ENCODE data around the gene ANXA2. TPM values are rescaled to one million over a fixed set of nuclear protein-coding genes. Genes with fewer than 3 reads are reported as not detected.

ANXA2 gene
- total and polyA plus RNA-seq, 2 experiments from 2014 or later, result 4,692 to 6,052 TPM

DNA sequence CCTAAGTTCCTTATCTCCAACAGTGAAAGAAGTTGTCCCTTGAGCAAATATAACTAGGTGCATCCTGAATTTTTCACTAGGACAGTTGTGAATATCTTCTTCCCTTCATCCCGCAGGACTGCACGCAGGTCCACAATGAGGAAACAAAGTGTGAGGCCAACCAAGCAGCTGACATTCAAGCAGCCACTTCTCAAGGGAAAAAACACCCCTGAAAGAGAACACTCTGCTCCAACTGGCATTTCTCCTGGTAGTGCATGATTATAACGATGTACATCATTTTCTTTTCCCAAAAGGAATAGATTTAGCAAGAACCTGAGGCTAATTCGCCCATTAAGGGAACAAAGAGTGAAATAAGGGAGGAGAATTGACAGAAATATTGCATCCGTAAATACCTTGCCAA, 74.5 kb downstream of the ANXA2 start:
- no peaks in the 10 kb centered on the region for H3K9me3 ChIP-seq (ENCODE audit: low read depth)
- H3K4me3 ChIP-seq, result no peak overlapping the region
- H3K27me3 ChIP-seq (replicated peaks; ENCODE audit: insufficient read depth), result peaks cover 32% of the 10 kb centered on the region
- TF ChIP-seq EZH2 (IDR thresholded peaks at IDR 0.05; ENCODE audit: insufficient read depth, poor library complexity, severe bottlenecking), result no peak
- no peak for TF ChIP-seq EZH2phosphoT487 (IDR thresholded peaks at IDR 0.05; ENCODE audit: insufficient read depth, low read depth)
- no peak overlapping the region for H3K9ac ChIP-seq
- 4 to 13% methylated on average over 5 of the region's 5 CpGs for WGBS, 2 experiments (ENCODE audit: low coverage in 1 of 2, low lambda C conversion rate in 2 of 2, missing lambda C conversion rate in 2 of 2)
- H3K79me2 ChIP-seq (ENCODE audit: insufficient read depth), result no peaks in the 10 kb centered on the region
- no peaks in the 10 kb centered on the region for H3K36me3 ChIP-seq (ENCODE audit: low read depth)
- no peak overlapping the region for H3K4me2 ChIP-seq (ENCODE audit: unreplicated experiment)
- H2AFZ ChIP-seq, result no peak overlapping the region
- no peak for DNase-seq
- H3K4me1 ChIP-seq (ENCODE audit: insufficient read depth), result no peaks in the 10 kb centered on the region
- in situ Hi-C loops (cut with MboI), result no loop called here
- no peaks in the 10 kb centered on the region for H3F3A ChIP-seq (ENCODE audit: insufficient read depth)
- H3K27ac ChIP-seq, result no peak overlapping the region
- H3K9me2 ChIP-seq (ENCODE audit: insufficient read depth), result no peaks in the 10 kb centered on the region
- no peaks in the 10 kb centered on the region for H4K20me1 ChIP-seq (ENCODE audit: insufficient read depth)

DNA sequence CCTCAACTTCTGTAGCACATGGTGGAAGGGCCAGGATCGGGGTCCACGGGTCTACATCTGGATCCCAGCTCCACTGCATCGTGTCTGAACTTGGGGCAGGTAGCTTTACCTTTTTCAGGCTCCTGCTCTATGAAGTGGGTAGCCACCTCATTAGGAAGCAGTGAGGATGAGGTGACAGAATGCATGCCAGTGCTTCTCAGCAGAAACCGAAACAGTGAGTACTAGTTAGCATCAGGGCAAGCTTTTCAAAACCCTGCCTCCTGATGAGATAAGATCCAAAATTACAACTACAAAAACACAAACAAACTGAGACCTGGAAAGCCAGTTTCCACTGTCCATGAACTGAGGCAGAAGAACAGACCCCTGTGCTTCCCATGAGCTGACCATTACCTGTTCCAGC, 77.4 kb downstream of the ANXA2 start:
- Histone ChIP-seq H2AFZ (no peak overlapping the region), H3K9me3 (ENCODE audit: low read depth) (no peaks in the 10 kb centered on the region), H3K27me3 (replicated peaks; ENCODE audit: insufficient read depth) (peaks cover 39% of the 10 kb centered on the region), H4K20me1 (ENCODE audit: insufficient read depth) (no peaks in the 10 kb centered on the region), H3K36me3 (ENCODE audit: low read depth) (no peaks in the 10 kb centered on the region), H3K9me2 (ENCODE audit: insufficient read depth) (no peaks in the 10 kb centered on the region), H3F3A (ENCODE audit: insufficient read depth) (no peaks in the 10 kb centered on the region), H3K9ac (no peak overlapping the region), H3K79me2 (ENCODE audit: insufficient read depth) (no peaks in the 10 kb centered on the region), H3K4me3 (no peak overlapping the region), H3K4me2 (ENCODE audit: unreplicated experiment) (no peak overlapping the region), H3K4me1 (ENCODE audit: insufficient read depth) (no peaks in the 10 kb centered on the region), H3K27ac (no peak overlapping the region)
- TF ChIP-seq EZH2phosphoT487 (IDR thresholded peaks at IDR 0.05; ENCODE audit: insufficient read depth, low read depth) (no peak), EZH2 (IDR thresholded peaks at IDR 0.05; ENCODE audit: insufficient read depth, poor library complexity, severe bottlenecking) (no peak)
- DNase-seq, result no peak
- in situ Hi-C loops (cut with MboI), result no loop called here
- 63 to 66% methylated on average over 4 of the region's 4 CpGs for WGBS, 2 experiments (ENCODE audit: low coverage in 1 of 2, low lambda C conversion rate in 2 of 2, missing lambda C conversion rate in 2 of 2)

DNA sequence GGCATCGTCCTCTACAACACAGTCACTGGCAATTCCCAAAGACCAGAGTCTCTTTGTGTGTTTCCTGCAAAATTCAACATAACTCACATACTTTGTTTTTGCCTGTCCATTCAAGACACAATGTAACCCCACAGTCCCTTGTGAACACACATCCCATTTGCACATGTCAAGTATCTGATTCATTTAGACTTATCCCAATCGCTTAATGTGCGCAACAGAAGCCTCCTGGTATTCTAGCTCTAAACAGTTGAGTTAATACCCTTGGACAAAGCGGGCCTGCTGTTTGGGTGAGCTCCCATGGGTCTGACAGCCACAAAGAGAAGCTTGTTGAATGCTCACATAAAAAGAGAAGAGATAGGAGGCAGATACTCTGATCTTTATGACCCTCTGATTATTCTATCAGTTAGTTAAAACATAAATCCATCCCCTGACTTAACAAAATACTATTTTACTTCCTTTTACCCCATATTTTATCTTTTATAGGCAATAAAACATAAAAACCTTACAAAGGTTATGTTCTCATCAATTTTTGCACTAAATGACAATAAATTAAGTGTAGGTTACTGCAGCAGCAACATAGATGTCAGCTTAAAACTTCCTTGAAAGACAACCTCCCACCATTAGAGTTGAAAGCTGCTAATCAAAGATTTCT, 79.4 kb downstream of the ANXA2 start:
- Histone ChIP-seq H3K4me1 (ENCODE audit: insufficient read depth) (no peaks in the 10 kb centered on the region), H2AFZ (no peak overlapping the region), H3K4me2 (ENCODE audit: unreplicated experiment) (no peak overlapping the region), H3F3A (ENCODE audit: insufficient read depth) (no peaks in the 10 kb centered on the region), H3K27ac (no peak overlapping the region), H3K9me3 (ENCODE audit: low read depth) (no peaks in the 10 kb centered on the region), H3K36me3 (ENCODE audit: low read depth) (no peaks in the 10 kb centered on the region), H4K20me1 (ENCODE audit: insufficient read depth) (no peaks in the 10 kb centered on the region), H3K79me2 (ENCODE audit: insufficient read depth) (no peaks in the 10 kb centered on the region), H3K27me3 (replicated peaks; ENCODE audit: insufficient read depth) (peaks cover 32% of the 10 kb centered on the region), H3K9ac (no peak overlapping the region), H3K9me2 (ENCODE audit: insufficient read depth) (no peaks in the 10 kb centered on the region), H3K4me3 (no peak overlapping the region)
- TF ChIP-seq EZH2 (IDR thresholded peaks at IDR 0.05; ENCODE audit: insufficient read depth, poor library complexity, severe bottlenecking) (no peak), EZH2phosphoT487 (IDR thresholded peaks at IDR 0.05; ENCODE audit: insufficient read depth, low read depth) (no peak)
- DNase-seq, result no peak
- 91 to 97% methylated on average over 4 of the region's 4 CpGs for WGBS, 2 experiments (ENCODE audit: low coverage in 1 of 2, low lambda C conversion rate in 2 of 2, missing lambda C conversion rate in 2 of 2)
- in situ Hi-C loops (cut with MboI), result loop anchor here (10.0 kb wide), 1 partner anchor 594 kb away; no protein-coding TSS in a partner anchor

DNA sequence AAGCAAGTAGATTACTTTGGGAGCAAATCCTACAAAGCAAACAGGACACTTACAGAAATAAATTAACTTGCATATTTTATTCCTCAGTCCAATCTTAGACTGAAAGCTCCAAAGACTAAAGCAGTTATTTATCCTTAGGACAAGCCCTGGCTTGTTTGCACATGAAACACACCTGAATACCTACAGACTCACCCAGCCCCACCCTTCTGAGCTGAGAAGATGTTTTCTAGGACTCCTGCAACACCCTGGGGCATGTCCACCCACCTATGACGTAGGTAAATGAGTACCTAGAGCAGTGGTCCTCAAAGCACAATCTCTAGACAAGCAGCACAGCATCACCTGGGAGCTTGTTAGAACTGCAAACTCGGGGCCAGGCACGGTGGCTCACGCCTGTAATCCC, 80.8 kb downstream of the ANXA2 start:
- Histone ChIP-seq H3K4me3 (no peak overlapping the region), H4K20me1 (ENCODE audit: insufficient read depth) (no peaks in the 10 kb centered on the region), H2AFZ (no peak overlapping the region), H3K9ac (no peak overlapping the region), H3K27me3 (replicated peaks; ENCODE audit: insufficient read depth) (peaks cover 22% of the 10 kb centered on the region), H3K4me1 (ENCODE audit: insufficient read depth) (no peaks in the 10 kb centered on the region), H3K27ac (no peak overlapping the region), H3K9me2 (ENCODE audit: insufficient read depth) (no peaks in the 10 kb centered on the region), H3F3A (ENCODE audit: insufficient read depth) (no peaks in the 10 kb centered on the region), H3K79me2 (ENCODE audit: insufficient read depth) (no peaks in the 10 kb centered on the region), H3K4me2 (ENCODE audit: unreplicated experiment) (no peak overlapping the region), H3K9me3 (ENCODE audit: low read depth) (no peaks in the 10 kb centered on the region), H3K36me3 (ENCODE audit: low read depth) (no peaks in the 10 kb centered on the region)
- in situ Hi-C loops (cut with MboI), result loop anchor here (10.0 kb wide), 1 partner anchor 592 kb away; no protein-coding TSS in a partner anchor
- 52 to 64% methylated on average over 4 of the region's 4 CpGs for WGBS, 2 experiments (ENCODE audit: low coverage in 1 of 2, low lambda C conversion rate in 2 of 2, missing lambda C conversion rate in 2 of 2)
- no peak for DNase-seq
- TF ChIP-seq EZH2 (IDR thresholded peaks at IDR 0.05; ENCODE audit: insufficient read depth, poor library complexity, severe bottlenecking) (no peak), EZH2phosphoT487 (IDR thresholded peaks at IDR 0.05; ENCODE audit: insufficient read depth, low read depth) (no peak)

Measured in GM23248 (cell line).